ENCODE measurements around the gene COPG2.
A peak's percentile ranks its signal among the peaks of the same experiment; 100 is the strongest.
"Not testable (repeated sequence)": the region's sequence is repeated elsewhere in the genome, so short reads cannot be mapped to it uniquely, and the experiment has no call there.

COPG2 gene

DNA sequence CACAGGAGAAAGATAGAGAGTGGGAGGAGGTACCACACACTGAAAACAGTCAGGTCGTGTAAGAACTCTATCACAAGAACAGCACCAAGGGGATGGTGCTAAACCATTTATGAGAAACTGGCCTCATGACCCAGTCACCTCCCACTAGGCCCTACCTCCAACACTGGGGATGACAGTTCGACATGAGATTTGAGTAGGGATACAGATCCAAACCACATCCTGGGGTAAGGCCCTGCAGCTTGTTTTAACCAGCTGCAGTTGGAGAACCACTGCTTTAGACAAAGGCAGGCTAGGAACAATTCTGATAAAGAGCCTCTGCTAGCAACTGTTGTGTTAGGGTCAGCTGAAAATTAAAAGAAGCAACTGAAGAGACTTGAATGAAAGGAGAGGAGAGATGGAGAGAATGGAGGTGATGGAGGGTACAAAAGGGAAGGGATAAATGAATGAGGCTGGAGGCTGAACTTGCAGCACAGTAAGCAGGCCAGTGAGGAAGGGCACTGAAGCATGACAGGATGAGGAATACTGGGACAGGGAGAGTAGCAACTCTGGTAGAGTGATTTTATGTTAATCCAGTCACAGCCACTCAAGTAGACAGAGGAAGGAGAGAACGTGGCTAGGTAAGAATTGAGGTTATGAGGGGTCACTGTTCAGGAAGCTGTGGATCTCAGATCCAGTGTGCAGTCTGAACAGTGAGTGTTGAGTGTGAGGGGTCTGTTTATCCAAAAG lies 153.1 kb downstream of the COPG2 start:
- in situ Hi-C loops (cut with MboI; ENCODE audit: low pct_unique_long_range_greater_than_20kb, low sequenced_read_pairs) = no loop called here
- no peak for DNase-seq

DNA sequence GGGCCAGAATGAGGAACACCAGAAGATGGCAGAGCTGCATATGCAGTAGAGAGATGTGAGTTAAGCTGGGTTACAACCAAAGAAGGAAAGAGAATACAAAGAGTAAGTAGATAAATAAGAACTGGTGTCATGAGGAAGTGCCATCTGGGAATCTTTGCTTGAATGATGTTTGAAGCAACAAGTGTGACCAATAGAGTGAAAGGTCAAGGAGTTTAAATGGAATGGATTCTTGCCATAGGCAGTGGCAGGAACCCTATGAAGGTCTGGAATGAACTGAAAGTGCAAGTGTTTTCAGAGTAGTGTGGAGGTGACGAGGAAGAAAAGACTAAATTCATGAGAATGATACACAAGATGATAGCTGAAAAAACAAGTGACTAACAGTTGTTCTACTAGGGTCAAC lies 155.1 kb downstream of the COPG2 start:
- no peak for DNase-seq
- in situ Hi-C loops (cut with MboI; ENCODE audit: low pct_unique_long_range_greater_than_20kb, low sequenced_read_pairs) = no loop called here

DNA sequence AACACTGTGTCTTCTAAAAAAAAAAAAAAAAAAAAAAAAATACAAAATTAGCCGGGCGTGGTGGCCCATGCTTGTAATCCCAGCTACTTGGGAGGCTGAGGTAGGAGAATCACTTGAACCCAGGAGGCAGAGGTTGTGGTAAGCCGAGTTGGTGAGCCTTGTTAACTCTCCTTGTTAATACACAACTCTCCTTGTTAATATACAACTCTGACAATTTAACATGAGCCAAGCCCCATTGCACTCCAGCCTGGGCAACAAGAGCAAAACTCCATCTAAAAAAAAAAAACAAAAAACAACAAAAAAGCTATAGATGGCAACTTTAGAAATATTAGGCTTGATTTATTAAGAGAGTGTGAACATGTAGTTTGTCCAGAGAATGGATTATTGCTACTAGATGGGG lies 156.5 kb downstream of the COPG2 start:
- in situ Hi-C loops (cut with MboI; ENCODE audit: low pct_unique_long_range_greater_than_20kb, low sequenced_read_pairs); DNase-seq: not testable (repeated sequence)

DNA sequence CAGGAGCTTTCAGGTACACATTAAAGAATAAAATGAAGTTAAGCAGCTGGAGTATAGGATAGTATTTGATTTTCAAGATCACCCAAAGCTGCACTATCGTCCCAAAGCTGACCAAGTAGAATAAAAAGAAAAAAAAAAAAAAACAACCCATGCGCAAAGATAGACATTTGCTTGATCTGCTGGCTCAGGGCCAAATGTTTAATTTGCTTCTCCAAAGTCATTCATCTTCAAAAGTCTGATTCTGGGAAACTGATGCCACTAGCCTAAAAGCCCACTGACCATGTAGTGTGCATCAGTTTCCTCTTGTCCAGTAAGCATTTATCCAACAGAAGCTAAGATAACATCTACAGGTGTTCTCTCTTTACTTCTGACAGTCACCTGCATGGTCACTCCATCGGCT lies 162.2 kb downstream of the COPG2 start:
- DNase-seq = no peak
- in situ Hi-C loops (cut with MboI; ENCODE audit: low pct_unique_long_range_greater_than_20kb, low sequenced_read_pairs) = no loop called here

DNA sequence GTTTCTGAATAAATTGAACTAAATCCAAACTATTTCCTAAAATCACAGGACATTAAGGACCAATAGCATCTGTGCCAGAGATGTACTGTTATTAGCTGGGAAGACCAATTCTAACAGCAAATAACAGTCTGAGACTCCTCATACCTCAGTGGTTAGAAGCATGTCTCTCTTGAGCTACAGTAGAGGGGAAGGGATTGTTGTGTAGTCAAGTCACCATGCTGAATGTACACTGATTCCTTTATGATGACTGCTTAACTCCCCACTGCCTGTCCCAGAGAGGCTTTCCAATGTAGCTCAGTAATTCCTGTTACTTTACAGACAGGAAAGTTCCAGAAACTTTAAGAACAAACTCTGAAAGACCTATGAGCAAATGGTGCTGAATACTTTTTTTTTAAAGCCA lies 162.8 kb downstream of the COPG2 start:
- in situ Hi-C loops (cut with MboI; ENCODE audit: low pct_unique_long_range_greater_than_20kb, low sequenced_read_pairs) = no loop called here
- DNase-seq = no peak

DNA sequence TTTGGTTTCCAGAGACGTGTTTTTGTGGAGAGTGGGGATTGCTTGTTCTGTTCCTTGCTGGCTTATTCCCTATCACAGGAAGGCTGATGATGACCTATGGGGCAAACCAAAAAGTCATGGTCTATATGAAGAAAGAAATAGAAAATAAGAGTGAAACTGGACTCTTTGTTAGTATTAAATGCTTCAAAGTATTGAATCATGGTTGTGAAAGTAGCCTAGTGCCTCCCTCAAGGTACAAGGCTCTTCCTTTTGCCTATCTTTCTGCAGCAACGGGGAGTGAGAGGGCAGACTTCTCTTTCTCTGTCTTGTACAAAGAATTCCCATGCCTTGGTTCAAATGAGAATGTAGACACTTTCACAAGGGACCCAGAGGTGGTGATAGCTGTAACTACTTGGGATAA lies 167.6 kb downstream of the COPG2 start:
- in situ Hi-C loops (cut with MboI; ENCODE audit: low pct_unique_long_range_greater_than_20kb, low sequenced_read_pairs) = no loop called here
- no peak for DNase-seq

DNA sequence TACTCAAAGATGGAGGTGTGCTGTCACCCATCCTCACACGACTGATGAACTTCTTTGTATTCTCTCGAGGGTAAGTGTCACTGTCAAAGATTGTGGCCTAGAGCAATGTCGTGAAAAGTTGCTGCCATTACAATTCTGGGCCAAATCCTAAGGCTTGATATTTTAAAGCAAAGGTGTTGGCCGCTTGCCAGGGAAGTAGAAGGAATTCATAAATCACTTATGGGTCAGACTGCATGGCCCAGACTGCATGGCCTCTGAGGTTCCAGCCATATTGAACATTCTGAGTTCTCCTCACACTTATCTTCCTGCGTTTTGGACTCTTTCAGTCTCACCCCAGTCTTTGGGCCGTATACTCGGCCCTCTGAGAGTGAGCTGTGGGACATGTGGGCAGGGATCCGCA lies 168.1 kb downstream of the COPG2 start:
- in situ Hi-C loops (cut with MboI; ENCODE audit: low pct_unique_long_range_greater_than_20kb, low sequenced_read_pairs) = no loop called here
- DNase-seq = no peak

DNA sequence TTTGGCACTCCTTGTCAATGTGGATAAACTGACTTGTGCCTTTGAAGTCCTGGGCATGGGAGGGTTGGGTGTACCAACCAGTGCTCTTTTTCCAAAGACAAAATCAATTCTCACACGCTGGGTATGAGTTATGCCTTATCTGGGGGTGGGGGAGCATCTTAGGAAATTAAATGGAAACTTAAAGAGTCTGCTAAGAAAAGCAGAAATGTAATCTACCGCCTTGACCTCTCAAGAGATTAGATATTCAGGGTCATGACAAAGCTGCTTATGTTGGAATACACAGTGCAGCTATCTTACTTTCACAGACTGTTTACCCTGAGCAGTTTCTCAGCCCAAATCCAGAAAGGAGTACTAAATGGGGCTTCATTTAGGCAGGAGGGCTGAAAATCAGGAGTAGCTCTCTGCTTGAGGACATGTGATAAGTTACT lies 174.1 kb downstream of the COPG2 start:
- DNase-seq = no peak
- in situ Hi-C loops (cut with MboI; ENCODE audit: low pct_unique_long_range_greater_than_20kb, low sequenced_read_pairs) = no loop called here

DNA sequence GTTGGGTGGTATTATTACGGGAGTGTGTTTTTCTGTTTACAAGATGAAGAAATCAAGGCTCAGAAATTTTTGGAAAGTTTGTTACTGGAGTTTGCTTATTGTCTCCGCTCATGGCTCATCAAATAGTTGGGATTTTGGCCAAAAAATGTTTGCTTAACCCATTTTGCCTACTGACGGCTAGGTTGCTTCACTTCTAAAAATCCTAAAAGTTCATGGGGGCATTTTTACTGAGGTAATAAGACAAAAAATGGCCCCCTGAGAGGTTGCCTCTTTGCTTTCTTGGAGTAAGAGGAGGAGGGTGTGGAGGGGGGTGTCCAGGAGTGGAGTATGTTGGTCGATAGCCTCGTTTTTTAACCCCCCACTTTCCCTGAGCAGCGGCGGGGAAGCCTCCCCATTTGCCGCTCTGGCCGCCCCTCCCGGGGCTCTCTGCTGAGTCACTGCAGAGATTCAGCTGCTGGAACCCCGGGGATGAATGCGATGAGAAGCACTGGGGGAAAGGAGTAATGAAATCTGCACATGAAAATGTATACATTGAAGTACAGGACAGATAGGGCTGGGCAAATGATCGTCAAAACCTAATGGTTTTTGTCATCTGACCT lies 175.2 kb downstream of the COPG2 start:
- DNase-seq = peak; percentile 7
- in situ Hi-C loops (cut with MboI; ENCODE audit: low pct_unique_long_range_greater_than_20kb, low sequenced_read_pairs) = no loop called here

DNA sequence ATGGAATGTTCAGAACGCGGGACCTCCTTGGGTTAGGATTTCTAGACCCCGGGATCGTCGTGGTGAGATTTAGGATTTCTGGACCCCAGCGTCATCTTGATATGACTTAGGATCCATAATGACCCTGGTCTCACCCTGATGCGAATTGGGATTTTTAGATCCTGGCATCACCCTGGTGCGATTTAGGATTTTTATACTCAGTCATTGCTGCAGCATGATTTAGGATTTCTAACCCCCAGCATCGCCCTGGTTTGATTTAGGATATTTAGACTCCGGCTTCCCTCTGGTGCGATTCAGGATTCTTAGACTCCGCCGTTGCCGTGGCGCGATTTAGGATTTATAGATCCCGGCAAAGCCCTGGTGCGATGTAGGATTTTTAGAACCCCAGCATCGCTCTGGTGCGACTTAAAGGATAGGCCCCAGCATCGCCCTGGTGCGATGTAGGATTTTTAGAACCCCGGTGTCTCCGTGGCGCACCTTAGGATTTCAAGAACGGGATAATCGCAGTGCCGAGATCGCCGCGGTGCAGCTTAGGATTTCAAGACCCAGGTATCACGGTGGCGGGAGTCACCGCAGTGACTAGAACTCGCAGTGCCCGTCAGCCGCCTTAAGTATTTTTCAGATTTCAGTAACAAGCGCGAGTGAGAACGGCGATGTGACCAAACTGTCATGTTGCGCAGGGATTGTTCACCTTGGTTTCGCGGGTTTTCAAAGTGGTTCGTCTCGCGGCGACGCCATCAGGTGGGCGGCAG lies 175.8 kb downstream of the COPG2 start:
- DNase-seq = peak; percentile 10
- in situ Hi-C loops (cut with MboI; ENCODE audit: low pct_unique_long_range_greater_than_20kb, low sequenced_read_pairs) = no loop called here

DNA sequence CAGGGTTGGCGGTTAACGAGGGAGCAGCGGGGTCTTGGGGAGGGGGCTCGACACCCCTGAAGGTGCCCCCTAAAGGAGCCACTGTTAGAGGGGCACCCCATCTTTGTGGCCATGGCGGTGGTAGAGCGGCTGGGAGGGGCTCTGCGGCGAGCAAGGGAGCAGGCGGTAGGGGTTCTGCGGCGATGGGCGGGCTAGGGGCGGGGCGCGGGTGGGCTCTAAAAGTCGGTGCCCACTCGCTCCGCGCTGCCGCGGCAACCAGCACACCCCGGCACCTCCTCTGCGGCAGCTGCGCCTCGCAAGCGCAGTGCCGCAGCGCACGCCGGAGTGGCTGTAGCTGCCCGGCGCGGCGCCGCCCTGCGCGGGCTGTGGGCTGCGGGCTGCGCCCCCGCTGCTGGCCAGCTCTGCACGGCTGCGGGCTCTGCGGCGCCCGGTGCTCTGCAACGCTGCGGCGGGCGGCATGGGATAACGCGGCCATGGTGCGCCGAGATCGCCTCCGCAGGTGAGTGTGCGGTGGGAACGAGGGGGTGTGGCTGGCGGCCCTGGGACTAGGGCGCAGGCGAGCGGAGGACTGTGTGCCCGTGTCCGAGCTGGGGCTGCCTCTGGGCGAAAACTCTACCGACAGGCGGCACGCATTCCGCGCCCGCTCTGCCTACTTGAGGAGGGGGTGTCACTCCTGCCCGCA lies 176.6 kb downstream of the COPG2 start, which contains the start of gene MEST:
Gene MEST (plus strand): TSS at position 245 of the 682 bp plus-strand sequence. CDS start 229 bp downstream, at position 474.
- in situ Hi-C loops (cut with MboI; ENCODE audit: low pct_unique_long_range_greater_than_20kb, low sequenced_read_pairs) = no loop called here
- peak; percentile 42 for DNase-seq

DNA sequence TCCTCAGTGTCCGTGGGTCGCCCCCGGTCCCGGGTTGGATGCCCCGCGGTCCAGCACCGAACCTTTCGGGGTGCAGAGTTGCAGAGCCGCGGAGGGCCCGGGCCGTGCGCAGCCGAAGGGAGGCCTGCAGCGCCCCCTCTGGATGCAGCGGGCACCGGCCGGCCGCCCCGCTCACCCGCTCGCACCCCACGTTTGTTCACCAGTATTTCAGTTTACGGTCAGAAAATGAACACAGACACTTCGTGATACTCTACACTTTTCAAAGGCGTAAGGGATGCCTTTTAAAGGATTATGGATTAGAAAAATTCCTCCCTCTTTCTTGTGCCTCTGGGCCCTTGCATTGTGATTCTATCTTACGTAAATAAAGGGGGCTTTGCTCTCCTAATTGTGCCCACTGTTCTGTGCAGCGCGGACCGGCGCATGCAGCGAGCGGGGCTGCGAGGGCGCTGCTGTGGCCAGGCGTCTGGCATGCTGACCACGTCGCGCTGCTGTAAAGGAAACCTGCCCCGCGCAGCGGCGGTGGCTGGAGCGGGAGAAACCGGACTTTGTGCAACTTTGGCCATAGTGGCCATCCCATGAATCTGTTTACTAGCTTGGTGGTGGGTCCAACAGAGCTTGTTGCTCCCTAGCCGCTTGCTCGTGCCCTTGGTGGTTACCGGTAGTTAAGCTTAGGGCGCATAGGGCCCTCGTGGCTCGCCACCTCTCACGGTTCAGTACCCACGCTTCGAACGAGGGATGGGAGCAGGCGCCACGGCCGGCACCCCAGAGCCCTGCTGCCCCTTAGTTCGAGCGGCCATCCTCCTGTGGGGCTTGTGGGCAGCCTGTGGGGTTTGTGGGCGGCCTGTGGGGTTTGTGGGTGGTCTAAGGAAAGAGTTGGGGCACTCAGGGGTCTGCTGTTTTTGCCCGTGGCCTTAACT lies 177.4 kb downstream of the COPG2 start:
- no peak for DNase-seq
- in situ Hi-C loops (cut with MboI; ENCODE audit: low pct_unique_long_range_greater_than_20kb, low sequenced_read_pairs) = no loop called here

DNA sequence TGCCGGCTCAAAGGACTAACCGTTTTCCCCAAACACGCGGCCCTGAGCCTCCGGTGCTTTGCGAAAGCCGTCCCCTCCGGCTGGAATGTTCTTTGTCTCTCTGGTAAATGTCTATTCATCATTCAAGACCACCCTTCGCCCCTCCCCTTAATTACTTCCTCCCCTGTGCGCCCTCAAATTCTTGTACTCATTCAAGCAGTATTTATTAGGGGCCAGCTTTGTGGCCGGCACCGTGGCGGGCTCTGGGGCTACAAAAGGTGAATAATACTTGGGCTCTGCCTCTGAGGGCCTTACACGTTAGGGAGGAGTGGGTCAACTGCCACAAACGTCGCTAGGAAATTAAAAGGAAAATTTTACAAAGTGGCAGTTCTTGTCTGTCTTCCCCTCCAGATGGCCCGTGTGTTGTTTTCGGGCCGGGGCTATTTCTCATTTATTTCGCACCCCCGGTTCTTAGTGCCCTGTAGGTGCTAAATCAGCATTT lies 178.2 kb downstream of the COPG2 start:
- in situ Hi-C loops (cut with MboI; ENCODE audit: low pct_unique_long_range_greater_than_20kb, low sequenced_read_pairs) = no loop called here
- DNase-seq = no peak

DNA sequence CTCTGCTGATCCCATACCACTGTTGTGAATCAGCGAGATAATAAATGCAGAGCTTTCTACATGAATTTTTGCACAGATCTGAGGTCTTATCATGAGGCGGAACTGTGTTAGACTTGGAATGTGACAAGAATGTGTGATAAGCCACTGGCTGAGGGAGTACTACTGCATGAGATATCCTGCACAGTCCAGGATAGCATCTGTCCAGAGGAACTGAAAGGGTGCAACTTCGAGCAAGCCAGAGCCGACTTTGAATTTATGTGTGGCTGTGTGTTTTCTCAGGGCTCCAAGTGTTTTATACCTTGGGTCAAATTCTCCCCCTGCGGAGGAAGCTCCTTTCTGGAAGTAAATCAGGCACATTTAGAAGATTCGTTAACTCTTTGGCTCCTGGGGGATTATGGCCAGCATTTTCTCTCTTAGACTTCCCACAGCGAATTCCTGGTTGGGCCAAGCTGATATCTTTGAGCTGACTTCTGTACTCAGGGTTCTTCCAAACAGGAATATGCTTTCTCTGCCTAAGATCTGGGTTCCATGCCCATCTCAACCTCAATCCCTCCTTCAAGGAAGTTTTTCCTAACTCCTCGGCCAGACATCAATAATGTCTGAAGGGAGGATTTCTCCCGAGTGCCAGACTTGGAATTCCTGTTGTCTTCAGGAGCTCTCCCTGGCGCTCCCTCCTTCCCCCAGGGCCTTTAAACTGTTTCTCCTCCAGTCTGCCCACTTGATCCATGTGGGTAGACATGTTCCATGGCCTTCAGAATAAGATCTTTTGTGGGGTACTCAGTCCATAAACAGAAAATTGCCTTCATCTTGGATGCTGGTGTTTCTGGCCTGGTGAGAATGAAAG lies 179.2 kb downstream of the COPG2 start:
- in situ Hi-C loops (cut with MboI; ENCODE audit: low pct_unique_long_range_greater_than_20kb, low sequenced_read_pairs) = no loop called here

DNA sequence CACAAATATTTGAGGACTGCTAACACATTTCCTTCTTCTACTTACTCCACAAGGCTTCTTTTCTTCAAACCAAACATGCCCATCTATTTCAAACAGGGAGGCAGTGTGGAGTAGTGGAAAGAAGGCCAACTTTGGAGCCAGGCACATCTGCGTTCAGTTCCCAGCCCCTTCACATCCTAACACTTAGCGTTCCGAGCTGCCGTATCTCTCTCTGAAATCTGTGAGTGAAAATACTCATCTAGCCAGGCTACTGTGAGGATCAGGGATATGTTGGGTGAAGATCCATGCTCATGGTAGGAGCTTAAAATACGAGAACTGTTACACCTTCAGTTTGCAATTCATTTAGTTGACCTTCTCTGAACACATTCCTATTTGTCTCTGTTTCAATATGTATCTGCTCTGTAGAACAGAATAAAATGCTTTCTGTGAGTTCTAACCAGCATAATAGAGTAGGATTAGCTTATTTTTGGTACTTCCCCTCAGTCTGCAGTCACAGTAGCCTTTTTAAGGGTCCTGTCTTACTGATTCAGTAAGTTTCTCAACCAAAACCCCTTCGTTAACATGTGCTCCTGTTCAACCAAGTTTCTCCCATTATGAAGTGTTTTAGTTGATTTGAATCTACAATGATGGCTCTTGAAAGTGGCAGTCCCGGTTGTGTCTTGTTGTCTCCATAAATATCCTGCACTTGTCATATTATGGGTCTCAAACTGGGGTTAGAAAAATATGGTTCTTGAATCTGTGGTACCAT lies 180.0 kb downstream of the COPG2 start:
- in situ Hi-C loops (cut with MboI; ENCODE audit: low pct_unique_long_range_greater_than_20kb, low sequenced_read_pairs) = no loop called here
- DNase-seq = no peak

More for the DNA sequence above, 179.2 kb downstream of the COPG2 start:
- DNase-seq = no peak

DNA sequence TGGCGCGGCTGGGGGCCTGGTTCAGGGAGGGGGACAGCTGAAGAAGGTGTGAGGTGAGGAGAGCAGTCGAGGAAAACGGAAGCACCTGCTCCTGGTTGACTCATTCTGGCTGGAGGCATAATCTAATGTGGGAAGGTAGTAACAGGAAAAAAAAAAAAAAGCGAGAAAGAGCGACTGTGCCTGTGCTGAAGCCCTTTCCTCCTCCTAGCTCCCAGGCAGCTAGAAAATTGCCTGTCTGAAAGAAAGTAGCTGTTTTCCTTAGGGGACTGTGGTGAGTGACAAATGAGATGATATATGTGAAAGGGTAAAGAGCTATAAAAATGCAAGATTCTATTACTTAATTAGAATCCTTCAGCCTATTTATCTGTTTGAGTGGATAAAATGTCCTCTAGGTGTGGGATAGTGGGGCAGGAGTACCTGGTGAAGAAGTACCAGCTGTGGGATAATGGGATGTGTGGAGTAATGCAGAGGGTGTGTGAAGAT lies 181.6 kb downstream of the COPG2 start:
- in situ Hi-C loops (cut with MboI; ENCODE audit: low pct_unique_long_range_greater_than_20kb, low sequenced_read_pairs) = no loop called here
- no peak for DNase-seq

Data from KBM-7 (cell line).